ENCODE data around the gene WTIP.

- TF ChIP-seq CTCF (IDR thresholded peaks at IDR 0.05) (no peak), POLR2A (IDR thresholded peaks at IDR 0.05) (no peak), EP300 (IDR thresholded peaks at IDR 0.05) (no peak)
These were observed 57.8 kb downstream of the WTIP start for GRCh38 chr19:34539396-34539795.

Data from ovary (tissue), 3 donors.